Measurements from ENCODE around the gene KDM8. TPM values are rescaled to one million over a fixed set of nuclear protein-coding genes. Genes with fewer than 3 reads are reported as not detected.

The KDM8 gene
- total and polyA plus RNA-seq, 4 donors: 2.6 to 7.0 (median 4.7) TPM

- Histone ChIP-seq H3K27me3 (ENCODE audit: control insufficient read depth in 3 of 3, insufficient read depth in 3 of 3, low read length in 2 of 3) (peaks cover 0 to 3% (median 0%) of the 10 kb centered on the region in 3 donors), H3K4me3 (no peak overlapping the region), H3K27ac (ENCODE audit: low read depth in 1 of 2, low read length in 1 of 2) (no peak overlapping the region), H3K36me3 (ENCODE audit: control insufficient read depth in 4 of 4, insufficient read depth in 4 of 4, low read length in 4 of 4) (no peaks in the 10 kb centered on the region), H3K4me1 (ENCODE audit: control insufficient read depth in 5 of 5, insufficient read depth in 5 of 5, low read length in 5 of 5) (no peaks in the 10 kb centered on the region), H3K9me3 (ENCODE audit: control insufficient read depth in 4 of 4, insufficient read depth in 3 of 4, low read length in 3 of 4) (peaks cover 0 to 2% (median 0%) of the 10 kb centered on the region in 4 donors), H3K9ac (ENCODE audit: insufficient read depth in 1 of 2, low read length in 2 of 2) (no peak overlapping the region)
- WGBS, 2 donors: 58 to 61% methylated on average over 7 of the region's 7 CpGs
- ATAC-seq (ENCODE audit: insufficient read depth, low FRiP score) (no peak), DNase-seq (no peak)
- TF ChIP-seq, protein P1, sequence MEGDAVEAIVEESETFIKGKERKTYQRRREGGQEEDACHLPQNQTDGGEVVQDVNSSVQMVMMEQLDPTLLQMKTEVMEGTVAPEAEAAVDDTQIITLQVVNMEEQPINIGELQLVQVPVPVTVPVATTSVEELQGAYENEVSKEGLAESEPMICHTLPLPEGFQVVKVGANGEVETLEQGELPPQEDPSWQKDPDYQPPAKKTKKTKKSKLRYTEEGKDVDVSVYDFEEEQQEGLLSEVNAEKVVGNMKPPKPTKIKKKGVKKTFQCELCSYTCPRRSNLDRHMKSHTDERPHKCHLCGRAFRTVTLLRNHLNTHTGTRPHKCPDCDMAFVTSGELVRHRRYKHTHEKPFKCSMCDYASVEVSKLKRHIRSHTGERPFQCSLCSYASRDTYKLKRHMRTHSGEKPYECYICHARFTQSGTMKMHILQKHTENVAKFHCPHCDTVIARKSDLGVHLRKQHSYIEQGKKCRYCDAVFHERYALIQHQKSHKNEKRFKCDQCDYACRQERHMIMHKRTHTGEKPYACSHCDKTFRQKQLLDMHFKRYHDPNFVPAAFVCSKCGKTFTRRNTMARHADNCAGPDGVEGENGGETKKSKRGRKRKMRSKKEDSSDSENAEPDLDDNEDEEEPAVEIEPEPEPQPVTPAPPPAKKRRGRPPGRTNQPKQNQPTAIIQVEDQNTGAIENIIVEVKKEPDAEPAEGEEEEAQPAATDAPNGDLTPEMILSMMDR (IDR thresholded peaks at IDR 0.05; ENCODE audit: control extremely low read depth, extremely low read depth): no peak
Observed at GRCh38 chr16:27191352-27191924, 11.9 kb upstream of the KDM8 start.

DNA sequence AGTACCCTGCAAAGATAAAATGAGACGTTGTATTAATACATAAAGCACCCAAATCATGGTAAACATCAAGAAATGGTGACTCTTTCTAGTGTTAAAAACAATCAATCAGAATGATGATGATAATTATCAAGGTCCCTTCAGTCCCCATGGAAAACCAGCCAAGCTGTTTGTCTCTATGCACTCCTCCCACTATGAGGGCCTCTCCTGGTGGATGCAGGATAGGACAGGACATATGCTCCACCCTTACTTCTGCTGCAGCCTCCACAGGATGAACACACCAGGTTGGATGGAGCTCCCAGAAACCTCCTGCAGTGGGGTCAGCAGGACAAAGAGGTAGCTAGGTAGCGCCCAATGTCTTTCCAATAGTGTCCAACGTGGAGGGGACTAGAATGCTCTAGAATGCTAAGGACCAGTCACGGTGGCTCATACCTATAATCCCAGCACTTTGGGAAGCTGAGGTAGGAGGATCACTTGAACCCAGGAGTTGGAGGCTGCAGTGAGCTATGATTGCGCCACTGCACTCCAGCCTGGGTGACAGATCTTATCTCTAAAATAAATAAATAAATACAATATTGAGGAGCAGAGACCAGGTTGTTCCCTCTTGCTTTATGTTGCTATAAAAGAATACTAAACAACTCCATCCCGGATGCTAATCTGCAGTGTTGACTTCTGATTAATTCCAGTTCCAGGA lies 9.9 kb upstream of the KDM8 start:
- ATAC-seq (ENCODE audit: insufficient read depth, low FRiP score) (no peak), DNase-seq (no peak)
- H3K36me3 ChIP-seq (ENCODE audit: control insufficient read depth in 4 of 4, insufficient read depth in 4 of 4, low read length in 4 of 4): no peaks in the 10 kb centered on the region
- no peaks in the 10 kb centered on the region for H3K4me1 ChIP-seq (ENCODE audit: control insufficient read depth in 5 of 5, insufficient read depth in 5 of 5, low read length in 5 of 5)
- H3K9me3 ChIP-seq (ENCODE audit: control insufficient read depth in 4 of 4, insufficient read depth in 3 of 4, low read length in 3 of 4): peaks cover 0 to 2% (median 0%) of the 10 kb centered on the region in 4 donors
- H3K4me3 ChIP-seq: no peak overlapping the region
- TF ChIP-seq, protein P1 (IDR thresholded peaks at IDR 0.05; ENCODE audit: control extremely low read depth, extremely low read depth): no peak
- 82 to 87% methylated on average over 6 of the region's 6 CpGs for WGBS, 2 donors
- H3K27me3 ChIP-seq (ENCODE audit: control insufficient read depth in 3 of 3, insufficient read depth in 3 of 3, low read length in 2 of 3): peaks cover 0 to 10% (median 4%) of the 10 kb centered on the region in 3 donors
- no peak overlapping the region for H3K27ac ChIP-seq (ENCODE audit: low read depth in 1 of 2, low read length in 1 of 2)
- H3K9ac ChIP-seq (ENCODE audit: insufficient read depth in 1 of 2, low read length in 2 of 2): no peak overlapping the region

DNA sequence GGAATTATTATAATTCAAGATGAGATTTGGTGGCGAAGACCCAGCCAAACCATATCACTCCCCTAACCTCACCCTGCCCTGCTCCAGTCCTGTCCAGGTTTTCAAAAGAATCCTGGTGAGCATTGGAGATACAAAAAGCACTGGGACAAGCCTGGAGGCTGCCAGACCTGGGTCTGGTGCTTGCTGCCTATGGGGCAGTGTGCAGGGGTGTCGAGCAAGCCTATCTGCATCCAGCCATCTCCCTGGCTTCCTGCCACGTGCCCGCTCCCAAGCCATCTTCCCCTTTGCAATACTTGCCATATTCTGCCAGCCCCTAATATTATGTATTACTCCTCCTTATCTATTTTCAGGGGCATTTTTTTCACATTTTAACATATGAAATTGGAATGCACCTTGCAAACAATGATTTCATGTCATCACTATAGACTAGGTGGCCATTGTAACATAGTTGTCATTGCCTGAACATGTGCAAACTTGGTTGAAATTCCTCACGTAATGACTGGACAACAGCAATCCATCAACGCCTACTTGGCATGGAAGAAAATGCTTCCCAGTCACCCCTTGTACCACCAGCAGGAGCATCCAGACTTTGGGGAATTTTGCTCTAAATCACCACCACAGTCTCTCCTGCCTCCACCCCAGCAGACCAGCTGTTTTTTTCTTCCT lies 8.1 kb upstream of the KDM8 start:
- H3K4me1 ChIP-seq (ENCODE audit: control insufficient read depth in 5 of 5, insufficient read depth in 5 of 5, low read length in 5 of 5): no peaks in the 10 kb centered on the region
- 78 to 79% methylated on average over 6 of the region's 6 CpGs for WGBS, 2 donors
- DNase-seq: no peak

More for the DNA sequence above, 8.1 kb upstream of the KDM8 start:
- Histone ChIP-seq H3K9ac (ENCODE audit: insufficient read depth in 1 of 2, low read length in 2 of 2) (no peak overlapping the region), H3K27ac (ENCODE audit: low read depth in 1 of 2, low read length in 1 of 2) (no peak overlapping the region), H3K4me3 (no peak overlapping the region), H3K27me3 (ENCODE audit: control insufficient read depth in 3 of 3, insufficient read depth in 3 of 3, low read length in 2 of 3) (peaks cover 0 to 10% (median 4%) of the 10 kb centered on the region in 3 donors), H3K36me3 (ENCODE audit: control insufficient read depth in 4 of 4, insufficient read depth in 4 of 4, low read length in 4 of 4) (no peaks in the 10 kb centered on the region), H3K9me3 (ENCODE audit: control insufficient read depth in 4 of 4, insufficient read depth in 3 of 4, low read length in 3 of 4) (peaks cover 0 to 2% (median 0%) of the 10 kb centered on the region in 4 donors)
- TF ChIP-seq, protein P1 (IDR thresholded peaks at IDR 0.05; ENCODE audit: control extremely low read depth, extremely low read depth): no peak
- no peak for ATAC-seq (ENCODE audit: insufficient read depth, low FRiP score)
